ENCODE measurements around the gene RNF14. TPM values are rescaled to one million over a fixed set of nuclear protein-coding genes. Genes with fewer than 3 reads are reported as not detected.

RNF14 gene
- total RNA-seq, 4 donors from 2014 or later, result 11.9 to 45.0 (median 23.6) TPM

- no peak overlapping the region for H3K4me3 ChIP-seq
- H3K27me3 ChIP-seq, result no peaks in the 10 kb centered on the region
- no peaks in the 10 kb centered on the region for H3K9me3 ChIP-seq
- no peaks in the 10 kb centered on the region for H3K36me3 ChIP-seq
- peaks cover 5 to 50% (median 27%) of the 10 kb centered on the region in 3 donors for H3K4me1 ChIP-seq
- WGBS, 2 donors, result 69 to 70% methylated on average over 12 to 14 of the region's 16 CpGs
- no peak for DNase-seq
- TF ChIP-seq CTCF (IDR thresholded peaks at IDR 0.05), result no peak
- intact Hi-C loops (cut with DNase I), result no loop called here
- peak overlapping the region; percentile 76 to 91 (median 91) for H3K27ac ChIP-seq
Observed at GRCh38 chr5:142013734-142014521, 45.0 kb downstream of the RNF14 start.

DNA sequence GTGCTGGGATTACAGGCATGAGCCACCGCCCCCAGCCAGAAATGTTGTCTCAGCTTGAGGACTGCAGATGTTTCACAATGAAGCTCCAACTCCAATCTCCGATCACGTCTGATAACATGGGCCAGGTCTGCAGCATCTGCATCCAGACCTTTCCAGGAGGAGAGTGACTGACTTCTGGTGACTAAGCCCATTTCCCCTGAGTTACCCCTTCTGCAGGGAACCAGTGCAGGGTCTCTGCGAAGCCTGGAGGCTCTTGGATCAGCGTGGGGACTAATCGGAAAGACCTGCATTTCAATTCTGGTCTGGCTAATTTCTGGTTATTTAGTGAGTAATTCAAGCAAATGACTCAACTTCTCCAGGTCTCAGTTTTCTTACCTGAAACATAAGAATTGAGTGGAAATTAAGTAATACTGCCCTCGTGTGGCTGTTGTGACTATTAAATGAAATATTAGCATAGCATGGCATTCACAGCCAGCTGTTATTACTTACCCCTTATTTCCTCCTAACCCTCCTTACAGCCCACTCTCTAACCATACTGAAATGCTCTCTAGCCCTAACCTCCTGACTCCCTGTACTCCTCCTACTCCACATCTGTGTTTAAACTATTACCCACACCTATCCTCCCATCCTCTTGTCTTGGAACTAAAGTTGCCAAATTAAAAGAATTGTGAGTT lies 46.1 kb downstream of the RNF14 start:
- H3K4me1 ChIP-seq, result peaks cover 5 to 50% (median 27%) of the 10 kb centered on the region in 3 donors
- peak overlapping the region in 3 of 4 donors; percentile 36 to 91 (median 74) for H3K27ac ChIP-seq

GRCh38 chr5:142015781-142016533 lies 47.1 kb downstream of the RNF14 start:
- no peaks in the 10 kb centered on the region for H3K36me3 ChIP-seq
- H3K27me3 ChIP-seq, result no peaks in the 10 kb centered on the region
- H3K4me1 ChIP-seq, result peaks cover 5 to 50% (median 27%) of the 10 kb centered on the region in 3 donors
- no peak for TF ChIP-seq CTCF (IDR thresholded peaks at IDR 0.05)
- TF ChIP-seq POLR2A (IDR thresholded peaks at IDR 0.05), result no peak
- no peak overlapping the region for H3K4me3 ChIP-seq
- peaks cover 0 to 8% (median 0%) of the 10 kb centered on the region in 3 donors for H3K9me3 ChIP-seq
- DNase-seq, result no peak
- 43 to 44% methylated on average over 6 of the region's 6 CpGs for whole genome bisulfite sequencing, 2 donors
- intact Hi-C loops (cut with DNase I), result no loop called here
- peak overlapping the region; percentile 28 to 74 (median 54) for H3K27ac ChIP-seq

More for the DNA sequence above, 46.1 kb downstream of the RNF14 start:
- intact Hi-C loops (cut with DNase I), result no loop called here
- H3K27me3 ChIP-seq, result no peaks in the 10 kb centered on the region
- TF ChIP-seq CTCF (IDR thresholded peaks at IDR 0.05), result peak in 5 of 6 experiments; percentile 39 to 66 (median 42)
- TF ChIP-seq POLR2A (IDR thresholded peaks at IDR 0.05), result no peak
- H3K4me3 ChIP-seq, result no peak overlapping the region
- no peaks in the 10 kb centered on the region for H3K36me3 ChIP-seq
- peaks cover 0 to under 1% (median 0%) of the 10 kb centered on the region in 3 donors for H3K9me3 ChIP-seq
- WGBS, 2 donors, result 20 to 33% methylated on average over 5 to 6 of the region's 7 CpGs
- DNase-seq, result no peak

DNA sequence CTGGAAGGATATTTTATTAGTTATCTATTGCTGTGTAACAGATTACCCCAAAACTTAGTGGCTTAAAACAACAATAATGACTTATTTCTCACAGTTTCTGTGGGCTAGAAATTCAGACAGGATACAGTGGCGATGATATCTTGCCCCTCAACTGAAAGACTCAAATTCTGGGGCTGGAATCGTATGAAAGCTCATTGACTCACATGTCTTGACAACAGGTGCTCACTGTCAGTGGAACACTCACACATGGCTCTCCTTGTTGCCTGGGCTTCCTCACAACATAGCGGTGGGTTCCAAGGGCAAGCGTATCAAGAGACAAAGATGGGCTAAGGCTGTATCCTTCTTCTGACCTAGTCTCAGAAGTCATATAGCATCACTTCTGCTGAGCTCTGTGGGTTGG lies 47.7 kb downstream of the RNF14 start:
- Histone ChIP-seq H3K27ac (peak overlapping the region in 3 of 4 donors; percentile 36 to 74 (median 71)), H3K9me3 (peaks cover 0 to 8% (median 0%) of the 10 kb centered on the region in 3 donors), H3K4me1 (peaks cover 5 to 48% (median 27%) of the 10 kb centered on the region in 3 donors), H3K27me3 (no peaks in the 10 kb centered on the region), H3K36me3 (no peaks in the 10 kb centered on the region), H3K4me3 (no peak overlapping the region)
- TF ChIP-seq CTCF (IDR thresholded peaks at IDR 0.05) (no peak), POLR2A (IDR thresholded peaks at IDR 0.05) (no peak)
- intact Hi-C loops (cut with DNase I), result no loop called here
- WGBS, 2 donors, result 77 to 81% methylated on average over 4 of the region's 4 CpGs
- DNase-seq, result no peak

Data from esophagus squamous epithelium (tissue), 5 donors.